Left kidney (tissue), 2 donors: Measurements from ENCODE around the gene IGFBP4. TPM values are rescaled to one million over a fixed set of nuclear protein-coding genes. Genes with fewer than 3 reads are reported as not detected.

ENCODE experiments used
- DNase-seq: peaks from one replicate; pipeline ENCODE4 v3.0.0-alpha.2; 2013
- polyA plus RNA-seq: library from polyadenylated mRNA; unstranded; fragments of 120-200 nt; gene quantifications from one replicate; pipeline ENCODE4 v1.2.1, GENCODE V29; 2013; ENCODE audit not compliant: insufficient read length

Gene IGFBP4
- polyA plus RNA-seq, 1 donor: 305 TPM

GRCh38 chr17:40430272-40431230 lies 12.7 kb upstream of the IGFBP4 start:
- DNase-seq: no peak

DNA sequence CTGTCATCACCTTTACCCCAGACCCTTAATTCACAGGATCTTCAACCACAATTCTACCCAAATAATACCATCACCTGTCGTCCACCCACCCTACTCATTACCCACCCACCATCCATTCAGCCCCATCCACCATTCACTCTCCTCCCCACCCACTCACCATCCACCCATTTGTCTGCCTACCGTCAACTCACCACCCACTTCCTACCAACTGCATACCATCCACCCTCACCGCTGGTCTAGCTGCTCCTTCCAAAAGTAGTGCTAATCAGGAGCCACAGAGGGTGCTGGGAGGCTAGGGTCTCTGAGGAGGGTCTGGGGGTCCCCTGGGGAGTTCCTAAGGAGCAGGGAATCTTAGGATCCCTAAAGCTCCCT lies 12.0 kb upstream of the IGFBP4 start:
- DNase-seq: no peak

DNA sequence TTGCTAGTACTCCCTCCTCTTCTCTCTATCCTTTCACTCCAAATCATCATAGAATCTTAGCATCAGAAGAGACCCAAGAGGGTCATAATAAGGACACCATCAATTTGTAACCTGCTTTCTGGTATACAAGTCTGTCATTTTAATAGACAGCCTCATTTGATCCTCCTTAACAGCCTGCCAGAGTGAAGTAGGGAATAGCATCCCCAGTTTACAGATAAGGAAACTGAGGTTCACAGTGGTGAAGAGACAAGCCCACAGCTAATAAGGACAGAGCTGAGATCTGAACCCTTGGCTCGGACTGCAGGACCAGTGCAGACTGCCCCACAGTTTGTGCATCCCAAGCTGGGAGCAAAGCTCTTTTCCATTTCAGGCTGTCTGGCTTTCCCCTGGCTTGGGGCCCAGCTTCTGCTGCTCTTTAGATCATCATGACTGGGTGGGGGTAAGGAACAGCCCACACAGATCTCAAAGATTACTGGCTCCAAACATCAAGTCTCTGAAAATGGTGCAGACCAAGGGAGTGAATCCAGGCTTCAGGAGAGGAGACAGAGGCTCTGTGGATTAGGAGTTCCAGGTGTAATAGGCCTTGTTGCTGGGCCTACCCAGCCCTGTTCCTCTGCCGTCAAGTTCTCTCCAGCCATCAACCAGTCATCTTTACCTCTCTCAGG lies 10.3 kb upstream of the IGFBP4 start:
- DNase-seq: no peak

- no peak for DNase-seq
Measured at GRCh38 chr17:40433551-40434415, 9.5 kb upstream of the IGFBP4 start.

GRCh38 chr17:40436636-40437035 lies 6.6 kb upstream of the IGFBP4 start:
- no peak for DNase-seq

- DNase-seq: no peak
Measured at GRCh38 chr17:40437095-40437732, 6.0 kb upstream of the IGFBP4 start.

DNA sequence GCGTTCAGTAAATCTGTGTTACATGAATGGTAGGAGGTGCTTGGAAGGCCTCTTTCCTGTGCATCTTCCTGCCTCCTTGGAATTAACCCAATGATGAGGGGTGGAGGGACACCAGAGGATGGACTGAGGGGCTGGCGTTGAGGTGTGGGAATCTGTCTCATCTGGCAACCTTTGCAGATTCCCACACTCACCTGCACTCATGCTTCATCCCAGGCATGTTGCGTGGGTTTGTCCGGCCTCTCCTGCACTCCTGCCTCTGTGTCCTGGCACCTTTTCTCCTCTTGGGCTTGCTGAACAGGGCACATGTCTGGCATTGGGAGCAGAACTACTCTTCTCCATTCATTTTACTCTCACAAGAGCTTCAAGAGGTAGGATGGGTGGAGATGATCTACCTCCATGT lies 3.1 kb upstream of the IGFBP4 start:
- DNase-seq: no peak

- no peak for DNase-seq
Measured at GRCh38 chr17:40442392-40443195, 656 bp upstream of the IGFBP4 start.

DNA sequence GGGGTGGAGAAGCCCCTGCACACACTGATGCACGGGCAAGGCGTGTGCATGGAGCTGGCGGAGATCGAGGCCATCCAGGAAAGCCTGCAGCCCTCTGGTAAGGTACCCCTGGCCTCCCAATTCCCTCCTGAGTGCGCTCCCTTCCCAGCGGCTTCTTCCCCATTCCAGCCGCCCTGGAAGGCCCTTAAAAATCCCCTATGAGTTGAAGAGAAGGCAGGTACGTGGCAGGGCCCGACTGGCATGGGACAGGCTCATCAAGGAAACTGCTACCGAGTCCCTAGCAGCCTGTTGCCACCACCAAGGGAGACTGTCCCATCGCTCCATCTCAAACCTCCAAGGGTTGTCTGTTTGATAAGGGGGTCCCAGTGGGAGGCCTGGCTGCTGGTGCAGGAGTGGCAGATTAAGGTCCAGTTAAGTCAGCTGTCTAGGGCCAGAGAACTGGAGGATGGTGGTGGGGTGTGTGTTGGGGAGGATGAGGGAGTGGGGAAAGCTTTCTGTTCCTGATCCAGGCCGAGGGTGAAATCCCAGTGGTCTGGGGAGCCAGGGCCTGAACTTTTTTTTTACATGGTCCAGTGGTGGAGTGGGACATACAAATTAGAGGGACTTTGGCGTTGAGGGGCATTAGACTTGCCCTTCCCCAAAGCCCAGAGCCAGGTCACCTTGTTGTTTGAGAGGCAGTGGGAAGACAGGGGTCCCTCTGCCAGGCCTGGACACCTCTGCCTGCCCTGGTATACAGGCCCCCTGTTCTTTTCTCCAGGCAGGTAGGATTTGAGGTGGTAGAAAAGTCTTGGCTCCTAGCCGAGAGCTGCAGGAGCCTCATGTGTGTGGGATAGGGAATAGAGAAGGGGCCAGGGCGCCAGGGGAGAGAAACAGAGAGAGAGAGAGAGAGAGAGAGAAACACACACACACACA lies 994 bp downstream of the IGFBP4 start:
- no peak for DNase-seq

DNA sequence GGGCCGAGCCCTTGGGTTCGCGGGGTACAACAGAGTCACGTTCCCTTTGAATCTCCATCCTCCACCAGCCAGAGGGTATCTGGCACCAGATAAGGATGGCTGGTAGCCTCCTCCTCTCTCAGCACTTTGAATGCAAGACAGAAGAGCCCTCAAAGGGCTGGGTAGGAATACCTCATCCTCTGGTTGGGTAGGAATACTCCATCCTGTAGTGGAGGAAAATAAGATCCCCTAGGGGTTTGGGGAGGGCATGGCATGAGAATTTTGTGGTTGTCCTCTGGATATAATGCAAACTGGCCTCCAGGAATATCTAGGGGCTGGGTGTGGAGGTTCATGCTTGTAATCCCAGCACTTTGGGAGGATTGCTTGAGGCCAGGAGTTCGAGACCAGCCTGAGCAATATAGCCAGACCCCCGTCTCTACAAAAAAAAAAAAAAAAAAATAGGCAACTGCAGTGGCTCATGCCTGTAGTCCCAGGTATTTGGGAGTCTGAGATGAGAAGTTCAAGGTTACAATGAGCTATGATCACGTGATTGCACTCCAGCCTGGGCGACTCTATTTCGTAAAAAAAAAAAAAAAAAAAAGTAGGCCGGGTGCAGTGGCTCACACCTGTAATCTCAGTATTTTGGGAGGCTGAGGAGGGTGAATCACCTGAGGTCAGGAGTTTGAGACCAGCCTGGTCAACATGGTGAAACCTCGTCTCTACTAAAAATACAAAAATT lies 2.7 kb downstream of the IGFBP4 start:
- DNase-seq: no peak

DNA sequence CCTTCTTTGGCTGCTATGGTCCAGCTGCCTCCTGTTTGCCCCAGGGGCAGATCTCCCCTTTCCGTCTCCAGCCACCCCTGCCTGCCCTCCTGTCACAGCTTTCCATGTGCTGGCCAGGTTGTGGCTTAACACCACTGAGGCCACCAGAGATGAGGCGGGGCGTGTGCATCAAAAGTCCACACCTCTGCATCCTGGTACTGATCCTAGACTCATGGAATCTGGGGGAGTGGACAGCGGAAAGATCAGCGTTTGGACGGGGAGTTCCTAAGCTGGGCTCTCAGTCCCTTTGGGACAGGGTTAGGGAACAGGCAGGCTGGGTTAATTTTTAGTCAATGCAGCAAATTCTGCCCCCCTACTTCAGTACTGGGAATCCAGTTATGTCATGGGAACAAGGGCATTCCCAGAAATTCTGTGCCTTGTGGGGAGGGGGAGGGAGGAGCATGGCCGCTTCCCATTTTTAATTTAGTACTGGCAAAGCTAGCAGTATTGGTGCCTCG lies 3.9 kb downstream of the IGFBP4 start:
- no peak for DNase-seq

DNA sequence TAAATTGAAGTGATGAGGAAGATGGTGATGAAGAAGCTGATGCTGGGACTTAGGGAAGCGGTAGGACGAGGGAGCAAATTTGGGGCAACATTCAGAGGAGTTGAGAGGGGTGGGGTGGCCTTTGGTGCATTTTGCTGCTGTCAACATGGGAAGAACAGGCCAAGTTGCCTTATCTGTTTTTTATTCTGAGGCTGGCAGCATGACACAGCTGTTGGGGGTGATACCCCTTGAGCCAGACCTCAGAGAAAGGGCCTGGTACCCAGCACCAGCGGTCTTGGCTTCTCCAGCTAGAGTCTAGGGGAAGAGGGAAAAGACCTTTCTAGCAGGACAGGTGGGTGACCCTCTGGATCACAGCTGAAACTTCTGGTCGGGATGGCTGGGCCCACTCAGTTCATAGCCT lies 4.6 kb downstream of the IGFBP4 start:
- no peak for DNase-seq

GRCh38 chr17:40448213-40448638 lies 5.0 kb downstream of the IGFBP4 start:
- DNase-seq: no peak

GRCh38 chr17:40448639-40449261 lies 5.5 kb downstream of the IGFBP4 start:
- DNase-seq: no peak

GRCh38 chr17:40450175-40450574 lies 6.9 kb downstream of the IGFBP4 start:
- DNase-seq: no peak

DNA sequence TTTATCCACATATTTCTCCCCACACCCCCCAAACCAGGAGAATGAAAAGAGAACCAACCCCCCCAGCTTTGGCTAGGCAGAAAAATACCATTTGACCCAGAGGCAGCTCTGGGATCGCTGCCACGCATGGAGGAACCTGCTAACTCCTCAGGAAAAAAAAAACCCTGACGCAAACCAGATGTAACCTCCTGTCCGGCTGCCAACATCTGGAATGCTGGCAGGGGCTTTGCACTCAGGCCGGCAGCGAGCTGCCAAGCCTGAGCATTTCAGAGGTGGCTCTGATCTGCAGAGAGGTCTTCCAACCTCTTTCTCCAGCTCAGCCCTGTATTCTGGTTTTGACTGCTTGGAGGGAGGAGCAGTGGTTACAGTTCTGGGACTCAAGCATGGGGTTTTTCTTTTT lies 8.2 kb downstream of the IGFBP4 start:
- no peak for DNase-seq

- DNase-seq: no peak
Measured at GRCh38 chr17:40452216-40452787, 9.1 kb downstream of the IGFBP4 start.

GRCh38 chr17:40452921-40453378 lies 9.7 kb downstream of the IGFBP4 start:
- DNase-seq: no peak
